Measurements from ENCODE around the gene KCNG2.

The KCNG2 gene

GRCh38 chr18:79912994-79913831 lies 115.5 kb downstream of the KCNG2 start:
- DNase-seq, result no peak

DNA sequence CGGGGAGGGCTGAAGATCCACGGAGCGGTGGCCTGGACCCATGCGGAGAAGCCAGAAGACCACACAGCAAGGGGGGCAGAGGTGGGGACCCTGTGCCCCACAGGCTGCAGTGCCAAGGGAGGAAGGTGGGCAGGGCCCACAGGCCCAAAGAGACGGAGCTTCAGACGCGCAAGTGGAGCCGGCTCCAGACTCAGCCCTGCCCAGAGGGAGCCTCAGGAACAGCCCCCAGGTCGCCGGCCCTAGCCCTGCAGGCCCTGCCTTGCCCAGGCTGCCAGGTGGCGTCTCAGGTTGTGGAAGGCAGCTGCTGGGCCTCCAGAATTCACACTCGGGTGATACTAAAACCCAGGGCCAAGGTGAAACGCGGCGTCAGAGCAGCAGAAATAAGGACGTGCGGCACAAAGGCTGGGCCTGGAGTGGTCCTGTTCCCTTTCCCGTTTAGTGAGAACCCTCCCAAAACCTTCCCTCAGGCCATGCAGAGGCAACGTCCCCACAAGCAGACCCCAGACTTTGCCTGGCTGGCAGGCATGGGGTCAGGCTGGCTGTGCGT lies 116.9 kb downstream of the KCNG2 start:
- DNase-seq, result no peak

DNA sequence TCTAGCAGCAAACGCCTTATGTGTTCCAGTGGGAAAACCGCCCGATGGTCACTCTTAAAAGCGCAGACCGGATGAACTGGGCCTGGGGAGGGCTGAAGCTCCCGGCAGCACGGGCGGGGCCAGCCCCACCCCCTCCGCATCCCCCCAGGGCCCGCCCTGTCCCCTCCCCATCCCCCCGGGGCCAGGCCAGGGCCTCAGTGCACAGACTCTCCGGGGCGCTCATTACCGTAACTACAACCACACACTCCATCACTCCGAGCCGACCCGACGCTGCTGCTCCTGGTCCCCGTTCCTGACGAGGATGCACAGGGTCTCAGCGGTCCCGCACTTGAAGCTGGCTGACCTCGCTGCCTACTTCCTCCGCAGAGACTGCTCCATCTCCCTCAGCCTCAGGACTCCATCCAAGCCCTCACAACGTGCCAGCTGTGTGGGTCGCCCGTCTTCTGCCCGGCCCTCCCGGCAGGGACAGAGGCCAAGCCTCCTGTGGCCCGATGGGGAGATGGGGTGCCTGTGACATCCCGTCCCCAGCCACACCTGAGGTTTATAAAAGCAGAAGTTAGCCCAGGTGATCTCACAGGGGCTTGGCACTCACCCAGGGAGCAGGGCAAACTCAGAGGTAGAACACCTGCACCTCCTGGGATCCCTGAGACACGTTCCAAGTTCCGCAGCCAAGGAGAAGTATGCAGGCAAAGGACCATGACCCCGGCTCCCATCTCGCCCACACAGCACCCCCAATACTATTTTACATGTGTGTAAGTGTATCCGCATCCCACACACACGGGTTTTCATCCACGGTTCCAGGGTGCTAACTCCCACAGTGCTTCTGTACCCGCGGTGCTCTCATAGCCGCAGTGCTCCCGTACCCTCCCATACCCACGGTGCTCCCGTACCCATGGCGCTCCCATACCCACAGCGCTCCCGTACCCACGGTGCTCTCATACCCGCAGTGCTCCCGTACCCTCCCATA lies 117.7 kb downstream of the KCNG2 start:
- DNase-seq, result no peak

GRCh38 chr18:79916128-79916494 lies 118.4 kb downstream of the KCNG2 start:
- no peak for DNase-seq

- DNase-seq, result no peak
Measured at GRCh38 chr18:79916546-79917168, 118.9 kb downstream of the KCNG2 start.

- no peak for DNase-seq
Measured at GRCh38 chr18:79917169-79917852, 119.6 kb downstream of the KCNG2 start.

DNA sequence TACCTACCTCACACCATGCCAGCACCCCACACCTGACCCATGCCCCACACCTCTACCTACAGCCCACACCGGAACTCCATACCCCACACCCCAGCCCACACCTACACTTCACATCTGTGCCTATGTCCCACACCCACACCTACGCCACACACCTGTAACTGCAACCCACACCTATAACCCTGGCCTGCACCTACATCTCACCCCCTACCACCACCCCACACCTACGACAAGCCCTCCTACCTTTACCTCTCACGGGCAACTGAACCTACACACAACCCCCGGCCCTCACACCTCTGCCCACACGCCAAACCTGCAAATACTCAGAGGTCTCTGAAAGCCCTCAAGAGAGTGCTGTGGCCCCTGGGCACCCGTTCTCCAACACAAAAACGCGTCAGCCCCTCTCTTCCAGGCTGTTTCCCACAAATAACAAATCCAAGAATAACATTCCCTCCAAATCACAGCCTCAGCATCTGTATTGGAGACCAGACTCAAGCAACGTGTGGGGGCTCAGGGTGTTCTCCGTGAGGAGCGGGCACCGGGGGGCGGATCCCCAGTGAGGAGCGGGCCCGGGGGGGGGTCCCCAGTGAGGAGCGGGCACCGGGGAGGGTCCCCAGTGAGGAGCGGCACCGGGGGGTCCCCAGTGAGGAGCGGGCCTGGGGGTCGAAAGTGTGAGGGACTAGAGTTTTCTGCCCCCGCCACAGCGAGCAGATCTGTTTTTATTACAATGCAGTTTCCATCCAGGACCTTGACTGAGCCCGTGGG lies 120.3 kb downstream of the KCNG2 start:
- DNase-seq, result no peak

DNA sequence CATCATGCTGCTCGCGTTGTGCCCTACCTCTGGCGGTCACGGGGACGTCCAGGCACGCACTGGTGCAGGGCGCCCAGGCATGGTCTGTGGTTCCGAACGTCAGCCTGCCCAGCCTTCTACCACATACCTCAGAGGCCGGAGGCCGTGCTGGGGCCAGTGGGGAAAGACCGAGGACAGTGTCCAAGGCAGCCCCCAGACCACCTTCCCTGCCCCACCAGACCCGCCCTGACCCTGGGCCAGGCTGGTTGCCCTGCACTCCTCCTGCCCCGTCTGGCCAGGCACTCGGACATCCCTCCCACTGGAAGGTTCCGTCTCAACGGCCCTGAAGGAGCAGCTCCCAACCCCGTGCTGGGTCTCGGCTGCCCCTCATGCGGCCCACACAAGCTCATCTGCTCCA lies 120.9 kb downstream of the KCNG2 start:
- no peak for DNase-seq

- DNase-seq, result no peak
Measured at GRCh38 chr18:79919089-79919488, 121.4 kb downstream of the KCNG2 start.

- no peak for DNase-seq
Measured at GRCh38 chr18:79921984-79922965, 124.5 kb downstream of the KCNG2 start.

DNA sequence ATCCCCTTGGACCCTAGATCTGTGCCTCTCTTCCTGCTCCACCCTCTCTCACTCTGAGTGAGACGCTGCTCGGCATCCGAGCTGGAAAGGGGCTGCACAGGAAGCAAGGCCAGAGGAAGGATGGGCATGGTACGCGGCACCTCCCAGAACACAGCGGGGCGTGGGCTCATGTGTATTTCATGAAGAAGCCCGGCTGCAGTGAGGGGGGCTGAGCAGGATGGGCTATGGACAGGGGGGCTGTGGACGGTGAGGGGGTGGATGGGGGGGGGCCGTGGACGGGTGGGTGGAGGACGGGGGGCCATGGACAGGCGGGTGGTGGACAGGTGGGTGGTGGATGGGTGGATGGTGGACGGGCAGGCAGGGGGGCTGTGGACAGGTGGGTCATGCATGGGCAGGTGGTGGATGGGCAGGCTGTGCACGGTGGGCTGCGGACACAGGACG lies 125.3 kb downstream of the KCNG2 start:
- DNase-seq, result no peak

DNA sequence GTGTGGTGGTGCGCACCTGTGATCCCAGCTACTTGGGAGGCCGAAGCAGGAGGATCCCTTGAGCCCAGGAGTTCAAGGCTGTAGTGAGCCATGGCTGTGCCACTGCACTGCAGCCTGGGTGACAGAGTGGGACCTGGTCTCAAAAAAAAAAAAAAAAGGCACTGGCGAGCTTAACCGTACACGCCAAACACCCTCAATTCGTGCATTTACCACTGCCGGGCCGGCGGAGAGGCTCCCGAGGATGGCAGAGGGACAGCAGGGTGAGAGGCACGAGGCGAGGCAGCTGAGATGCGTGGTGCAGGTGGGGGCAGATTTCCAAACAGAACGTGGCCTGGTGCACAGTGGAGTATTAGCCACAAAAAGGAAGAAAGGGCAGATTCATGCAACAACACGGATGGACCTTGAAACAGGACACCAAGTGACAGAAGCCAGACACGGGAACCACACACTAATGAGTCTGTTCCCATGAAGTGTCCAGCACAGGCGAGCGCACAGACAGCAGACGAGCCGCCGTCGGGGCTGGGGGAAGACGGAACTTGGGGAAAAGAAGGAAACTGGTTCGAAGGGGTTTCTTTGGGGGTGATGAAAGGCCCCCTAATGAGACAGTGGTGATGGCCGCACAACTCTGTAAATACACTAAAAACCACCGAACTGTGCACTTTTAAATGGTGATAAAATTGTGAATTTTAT lies 126.3 kb downstream of the KCNG2 start:
- DNase-seq, result no peak

DNA sequence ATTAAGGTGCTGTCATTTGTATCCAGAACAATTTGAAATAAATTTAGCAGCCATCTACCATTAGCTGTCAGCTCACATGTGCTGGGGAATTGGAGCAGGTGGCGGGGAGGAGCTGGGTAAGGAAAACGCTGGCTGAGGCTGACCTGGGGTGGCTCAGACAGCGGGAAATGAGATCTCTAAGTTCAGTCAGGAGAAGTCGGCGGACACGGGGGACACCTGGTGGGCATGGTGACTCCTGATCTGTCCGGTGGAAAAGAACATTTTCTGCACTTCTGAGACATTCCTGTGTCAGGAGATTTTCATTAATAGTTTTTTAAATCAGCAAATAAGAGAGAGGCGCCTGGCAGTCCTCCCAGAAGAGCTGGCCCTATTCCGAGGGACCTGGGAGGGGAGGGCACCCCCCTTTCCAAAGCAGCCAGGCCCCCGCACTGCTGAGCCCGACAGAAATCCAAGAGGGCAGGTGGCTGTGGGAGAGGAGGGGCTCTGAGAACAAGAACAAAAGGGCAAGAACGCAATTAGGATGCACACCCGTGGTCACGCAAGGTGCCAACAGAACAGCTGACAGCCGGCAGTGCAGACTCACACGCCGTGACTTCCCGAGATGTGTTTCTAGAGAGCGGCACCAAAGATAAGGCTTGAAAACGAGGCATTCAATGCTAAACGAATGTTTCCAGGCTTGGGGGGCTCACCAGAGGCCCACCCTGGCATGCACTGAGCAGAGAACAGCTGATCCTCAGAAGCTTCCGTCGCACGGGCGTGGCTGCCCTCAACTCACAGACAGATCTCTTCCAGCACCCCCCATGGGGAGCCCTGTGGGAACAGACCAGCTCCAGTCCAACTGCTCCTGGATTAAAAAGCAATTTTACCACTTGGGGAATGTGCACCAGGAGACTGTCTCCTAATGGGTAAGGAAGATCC lies 127.3 kb downstream of the KCNG2 start:
- no peak for DNase-seq

GRCh38 chr18:79926306-79926705 lies 128.6 kb downstream of the KCNG2 start:
- DNase-seq, result no peak

- no peak for DNase-seq
Measured at GRCh38 chr18:79926715-79927606, 129.2 kb downstream of the KCNG2 start.

- no peak for DNase-seq
Measured at GRCh38 chr18:79927607-79928562, 130.1 kb downstream of the KCNG2 start.

All from activated CD8-positive, alpha-beta memory T cell treated with anti-CD3 and anti-CD28 coated beads, Interleukin-2, amount 50 U/mL, for 4 hours (primary cell).